CD4-positive, alpha-beta T cell (primary cell): ENCODE measurements around the gene AXL. TPM values are rescaled to one million over a fixed set of nuclear protein-coding genes. Genes with fewer than 3 reads are reported as not detected.

Experiments
- ATAC-seq: fragments of 200-7000 bp; cut with Tn5 transposase; one replicate; pipeline ENCODE4 v1.10.0; 2022; ENCODE audit warnings: mild to moderate bottlenecking; ENCODE audit not compliant: poor library complexity
- CTCF ChIA-PET: fragments of 350-600 bp; sonication (Branson Sonifier 250); formaldehyde crosslinking; loops from one replicate; lab custom pipeline; 2021; ENCODE audit warnings: antibody characterized with exemption, inconsistent platforms; lab: Charles Lee
- POLR2A ChIA-PET: fragments of 350-600 bp; sonication (Branson Sonifier 250); formaldehyde crosslinking; loops from one replicate; lab custom pipeline; 2021; ENCODE audit warnings: antibody characterized with exemption, inconsistent platforms; lab: Charles Lee
- DNase-seq, 14 experiments: peaks; one replicate each; pipeline ENCODE4 v3.0.0-alpha.2; 2013 to 2020; ENCODE audit warnings: mixed read lengths in 2 of 14
- H3K27ac ChIP-seq, 2 donors: one replicate each; pipeline versions ENCODE4 v1.5.1 to v1.7.0; 2013; ENCODE audit warnings: low read length in 2 of 2, low read depth in 1 of 2, mild to moderate bottlenecking in 1 of 2
- H3K27me3 ChIP-seq, 2 experiments: 1 replicate in 1 of 2; 2 replicates in 1 of 2; pipeline versions ENCODE4 v1.6.1 to v1.7.0; 2013; ENCODE audit warnings: low read length in 2 of 2, control low read depth in 1 of 2, mild to moderate bottlenecking in 1 of 2, moderate library complexity in 1 of 2; ENCODE audit not compliant: insufficient read depth in 2 of 2, control insufficient read depth in 1 of 2
- H3K36me3 ChIP-seq: one replicate; pipeline ENCODE4 v1.6.1; 2013; ENCODE audit warnings: low read length, control low read depth; ENCODE audit not compliant: insufficient read depth
- H3K4me1 ChIP-seq: one replicate; pipeline ENCODE4 v1.6.1; 2013; ENCODE audit warnings: low read length, control low read depth; ENCODE audit not compliant: insufficient read depth
- H3K4me3 ChIP-seq: one replicate; pipeline ENCODE4 v1.5.1; 2013; ENCODE audit warnings: mild to moderate bottlenecking, low read length, moderate library complexity
- H3K9me3 ChIP-seq, 2 experiments: 1 replicate in 1 of 2; 2 replicates in 1 of 2; pipeline versions ENCODE4 v1.6.1 to v1.7.0; 2013; ENCODE audit warnings: low read length in 2 of 2, mild to moderate bottlenecking in 2 of 2, control low read depth in 1 of 2, moderate library complexity in 1 of 2; ENCODE audit not compliant: control insufficient read depth in 1 of 2, insufficient read depth in 1 of 2
- H3K27ac Mint-ChIP-seq: one replicate; pipeline ENCODE4 v1.8.0; 2020; ENCODE audit warnings: mixed read lengths
- H3K27me3 Mint-ChIP-seq: one replicate; pipeline ENCODE4 v1.8.0; 2021; ENCODE audit warnings: mixed read lengths
- H3K36me3 Mint-ChIP-seq: one replicate; pipeline ENCODE4 v1.8.0; 2021; ENCODE audit warnings: low read depth, mixed read lengths
- H3K4me1 Mint-ChIP-seq: one replicate; pipeline ENCODE4 v1.8.0; 2021; ENCODE audit warnings: low read depth, mixed read lengths
- H3K4me3 Mint-ChIP-seq: one replicate; pipeline ENCODE4 v1.8.0; 2020; ENCODE audit warnings: mild to moderate bottlenecking, mixed read lengths
- H3K9me3 Mint-ChIP-seq: one replicate; pipeline ENCODE4 v1.8.0; 2020; ENCODE audit warnings: mixed read lengths
- CTCF ChIP-seq: fragments of 200-600 bp; IDR thresholded peaks from one replicate; pipeline ENCODE4 v1.8.0; 2022; ENCODE audit warnings: antibody characterized with exemption, mild to moderate bottlenecking
- intact Hi-C, 2 experiments: fragments of 100-400 bp; cut with DNase I in 1 of 2; cut with micrococcal nuclease in 1 of 2; formaldehyde crosslinking; loops; one replicate each; pipeline versions ENCODE4 v1.15.1 to v1.9.0; 2023 to 2025; cut with DNase I, micrococcal nuclease
- total RNA-seq, 174 experiments: library from RNA in 2 of 174; stranded (reverse) in 2 of 174; gene quantifications; one replicate each; pipeline ENCODE4 v1.2.3 and lab custom pipeline; 2021 to 2026

The AXL gene
- total RNA-seq, 2 experiments from 2014 or later: 0.30 to 0.42 TPM

- peaks cover 99% of the 10 kb centered on the region for H3K4me1 Mint-ChIP-seq
- peak overlapping the region; percentile 73 to 97 for H3K27ac ChIP-seq
- H3K27me3 ChIP-seq: no peaks in the 10 kb centered on the region
- H3K4me1 ChIP-seq: peaks cover 99% of the 10 kb centered on the region
- no peaks in the 10 kb centered on the region for H3K9me3 Mint-ChIP-seq
- peak overlapping the region; percentile 44 for H3K4me3 ChIP-seq
- CTCF ChIA-PET: interaction anchor here (0.7 to 1.1 kb wide), 3 partner anchors 15 to 94 kb away, joined by 3 read pairs; no protein-coding TSS in a partner anchor
- H3K36me3 ChIP-seq: peaks cover 74% of the 10 kb centered on the region
- ATAC-seq (no peak), DNase-seq (peak in 6 of 14 experiments; percentile 25 to 75 (median 50))
- TF ChIP-seq CTCF: no peak
- peaks cover 94% of the 10 kb centered on the region for H3K36me3 Mint-ChIP-seq
- no peaks in the 10 kb centered on the region for H3K9me3 ChIP-seq
- POLR2A ChIA-PET: interaction anchor here (1.0 to 12.9 kb wide), 3 partner anchors 24 to 48 kb away, joined by 4 to 314 read pairs (median 11); partner anchors contain the start of gene HNRNPUL1
- no peaks in the 10 kb centered on the region for H3K27me3 Mint-ChIP-seq
- intact Hi-C loops: loop anchor here in 1 of 2 experiments (10.0 kb wide), 1 partner anchor 329 kb away; no protein-coding TSS in a partner anchor
- peak overlapping the region; percentile 84 for H3K4me3 Mint-ChIP-seq
- peak overlapping the region; percentile 97 for H3K27ac Mint-ChIP-seq
These were observed 84.9 kb downstream of the AXL start for GRCh38 chr19:41303954-41304353.

- Histone ChIP-seq H3K4me1 (peaks cover 98% of the 10 kb centered on the region), H3K27me3 (no peaks in the 10 kb centered on the region), H3K36me3 (peaks cover 65% of the 10 kb centered on the region), H3K4me3 (peak overlapping the region; percentile 44), H3K9me3 (no peaks in the 10 kb centered on the region), H3K27ac (peak overlapping the region; percentile 73 to 97)
- H3K4me3 Mint-ChIP-seq: peak overlapping the region; percentile 54
- ChIA-PET POLR2A (interaction anchor here (1.0 to 12.9 kb wide), 7 partner anchors 9 to 642 kb away, joined by 4 to 314 read pairs (median 8); partner anchors contain the start of gene HNRNPUL1), CTCF (interaction anchor here (0.8 to 1.3 kb wide), 3 partner anchors 40 to 101 kb away, joined by 3 to 5 read pairs (median 4); no protein-coding TSS in a partner anchor)
- H3K9me3 Mint-ChIP-seq: no peaks in the 10 kb centered on the region
- no peak for TF ChIP-seq CTCF
- peak overlapping the region; percentile 97 for H3K27ac Mint-ChIP-seq
- peaks cover 98% of the 10 kb centered on the region for H3K4me1 Mint-ChIP-seq
- DNase-seq (no peak), ATAC-seq (no peak)
- peaks cover 91% of the 10 kb centered on the region for H3K36me3 Mint-ChIP-seq
- intact Hi-C loops: loop anchor here (5.0 to 10.0 kb wide), 4 partner anchors 47 to 643 kb away; partner anchors contain the start of gene TGFB1 (in 1 of the 2)
- no peaks in the 10 kb centered on the region for H3K27me3 Mint-ChIP-seq
These were observed 85.9 kb downstream of the AXL start for GRCh38 chr19:41304706-41305483.

GRCh38 chr19:41305927-41306793 lies 87.1 kb downstream of the AXL start:
- ChIA-PET POLR2A (interaction anchor here (1.3 to 12.9 kb wide), 8 partner anchors 10 to 643 kb away, joined by 4 to 314 read pairs (median 8); partner anchors contain the start of genes HNRNPUL1 and TGFB1), CTCF (interaction anchor here (1.2 to 5.0 kb wide), 6 partner anchors 8 to 102 kb away, joined by 3 to 43 read pairs (median 20); partner anchors contain the start of genes HNRNPUL1 and TGFB1)
- peak overlapping the region; percentile 95 to 97 for H3K27ac ChIP-seq
- DNase-seq: peak in 2 of 14 experiments; percentile 47 to 60
- TF ChIP-seq CTCF: no peak
- ATAC-seq: no peak
- peak overlapping the region; percentile 97 for H3K27ac Mint-ChIP-seq
- intact Hi-C loops: loop anchor here (5.0 to 10.0 kb wide), 4 partner anchors 46 to 644 kb away; partner anchors contain the start of gene TGFB1 (in 1 of the 2)
- H3K36me3 Mint-ChIP-seq: peaks cover 87% of the 10 kb centered on the region
- H3K4me3 ChIP-seq: peak overlapping the region; percentile 46
- H3K27me3 Mint-ChIP-seq: no peaks in the 10 kb centered on the region
- no peaks in the 10 kb centered on the region for H3K9me3 ChIP-seq
- H3K4me3 Mint-ChIP-seq: peak overlapping the region; percentile 95
- H3K27me3 ChIP-seq: no peaks in the 10 kb centered on the region
- H3K4me1 ChIP-seq: peaks cover 96% of the 10 kb centered on the region
- H3K9me3 Mint-ChIP-seq: no peaks in the 10 kb centered on the region
- peaks cover 52% of the 10 kb centered on the region for H3K36me3 ChIP-seq
- H3K4me1 Mint-ChIP-seq: peaks cover 95% of the 10 kb centered on the region
